ENCODE results near the gene CCDC197.

CCDC197 gene

DNA sequence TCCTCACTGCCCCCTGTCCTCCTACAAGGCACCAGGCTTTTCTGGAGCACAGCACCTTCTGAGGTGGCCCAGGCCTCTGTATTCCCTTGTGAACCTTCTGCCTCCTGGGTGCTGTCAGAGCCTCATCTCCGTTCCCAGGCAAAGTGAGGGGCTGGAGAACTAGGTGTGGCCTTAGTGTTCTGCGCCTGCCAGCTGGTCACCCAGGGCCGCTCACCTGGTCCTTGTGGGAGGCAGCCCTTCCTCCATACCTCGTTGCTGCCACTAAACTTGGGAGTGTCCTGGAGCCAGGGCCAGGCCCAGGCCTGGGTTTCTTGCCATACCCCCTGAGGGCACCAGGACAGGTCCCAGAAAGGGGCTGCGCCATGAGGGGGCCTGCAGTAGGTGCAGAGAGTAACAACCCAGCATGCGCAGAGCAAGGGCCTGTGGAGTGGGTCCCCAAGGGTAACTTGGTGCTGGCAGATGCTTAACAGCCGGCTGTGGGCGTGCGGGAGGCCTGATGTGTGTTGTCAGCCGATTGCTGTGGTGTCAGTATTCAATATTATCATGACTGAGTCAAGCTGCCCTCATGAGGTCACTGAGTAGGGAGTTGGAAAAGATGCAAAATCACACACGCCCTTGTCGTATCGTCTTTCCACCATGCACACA lies 46.1 kb downstream of the CCDC197 start:
- DNase-seq (ENCODE audit: low read depth in 2 of 2): no peak

DNA sequence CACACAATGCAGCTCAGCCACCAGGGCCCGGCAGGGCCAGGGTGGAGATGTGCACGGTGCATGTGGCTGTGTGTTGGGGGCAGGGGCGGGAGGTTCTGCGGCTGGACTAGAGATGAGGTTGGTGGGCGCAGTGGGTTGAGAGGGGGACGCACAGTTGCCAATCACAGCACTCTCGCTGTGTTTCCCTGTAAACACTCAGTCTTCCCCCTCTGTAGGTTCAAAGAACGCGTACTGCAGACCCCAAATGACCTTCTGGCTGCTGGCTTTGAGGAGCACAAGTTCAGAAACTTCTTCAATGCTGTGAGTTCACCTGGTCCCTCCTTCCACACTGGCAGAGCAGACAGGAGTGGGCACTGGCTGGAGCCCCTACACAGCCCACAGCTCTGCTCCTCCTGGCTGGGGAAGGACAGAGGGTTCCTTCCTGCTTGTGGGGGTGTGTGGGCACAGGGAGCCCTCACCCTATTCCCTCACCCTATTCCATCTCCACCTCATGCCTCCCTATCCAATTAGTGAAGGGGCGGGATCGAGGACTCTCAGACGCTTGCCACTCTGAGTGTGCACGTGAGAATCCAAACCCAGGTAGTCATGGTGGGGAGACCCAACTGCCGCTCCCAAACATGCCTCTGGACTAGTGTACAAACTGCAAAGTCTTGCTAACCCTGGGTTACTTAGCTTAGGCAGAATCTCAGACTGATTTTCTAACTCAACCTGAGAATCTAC lies 46.8 kb downstream of the CCDC197 start:
- DNase-seq (ENCODE audit: low read depth in 2 of 2): no peak

DNA sequence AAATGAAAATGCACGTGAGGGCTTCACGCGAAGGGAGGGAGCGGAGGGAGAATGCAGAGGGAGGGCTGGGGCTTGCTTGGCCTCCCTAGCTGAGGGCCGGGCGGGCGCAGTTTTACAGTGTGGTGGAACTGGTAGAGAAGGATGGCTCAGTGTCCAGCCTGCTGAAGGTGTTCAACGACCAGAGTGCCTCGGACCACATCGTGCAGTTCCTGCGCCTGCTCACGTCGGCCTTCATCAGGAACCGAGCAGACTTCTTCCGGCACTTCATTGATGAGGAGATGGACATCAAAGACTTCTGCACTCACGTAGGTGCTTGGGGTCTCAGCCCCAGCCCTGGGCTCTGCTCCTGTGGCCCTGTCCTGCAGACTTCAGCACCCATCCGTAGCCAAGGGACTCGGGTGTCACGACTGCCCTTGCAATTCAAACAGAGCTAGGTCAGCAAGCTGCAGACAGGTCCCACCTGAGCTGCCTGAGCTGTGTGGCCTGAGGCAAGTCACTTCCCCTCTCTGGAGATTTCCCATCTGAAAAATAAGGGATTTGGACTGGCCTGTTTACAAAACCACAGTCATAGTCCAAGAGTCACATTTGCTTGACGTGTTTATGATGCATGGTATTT lies 47.5 kb downstream of the CCDC197 start:
- DNase-seq (ENCODE audit: low read depth in 2 of 2): no peak

DNA sequence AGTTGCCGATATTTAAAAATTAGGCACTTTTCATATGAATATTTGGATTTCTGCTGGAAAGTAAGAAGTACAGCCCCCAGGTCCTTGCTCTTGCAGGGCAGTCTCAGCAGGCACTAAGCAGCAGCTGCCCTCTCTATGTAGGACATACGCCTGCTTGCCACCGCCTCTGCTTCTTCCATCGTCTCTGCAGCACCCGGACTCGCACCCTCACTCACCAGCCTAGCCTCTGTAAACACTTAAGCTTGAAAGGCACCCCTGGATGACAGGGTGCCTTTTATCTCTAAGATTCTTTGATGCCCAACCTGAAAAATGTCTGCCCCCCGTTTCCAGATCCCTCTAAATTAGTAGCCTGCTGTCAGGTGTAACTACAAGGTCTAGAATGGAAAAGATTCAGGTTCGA lies 48.0 kb downstream of the CCDC197 start:
- DNase-seq (ENCODE audit: low read depth in 2 of 2): no peak

DNA sequence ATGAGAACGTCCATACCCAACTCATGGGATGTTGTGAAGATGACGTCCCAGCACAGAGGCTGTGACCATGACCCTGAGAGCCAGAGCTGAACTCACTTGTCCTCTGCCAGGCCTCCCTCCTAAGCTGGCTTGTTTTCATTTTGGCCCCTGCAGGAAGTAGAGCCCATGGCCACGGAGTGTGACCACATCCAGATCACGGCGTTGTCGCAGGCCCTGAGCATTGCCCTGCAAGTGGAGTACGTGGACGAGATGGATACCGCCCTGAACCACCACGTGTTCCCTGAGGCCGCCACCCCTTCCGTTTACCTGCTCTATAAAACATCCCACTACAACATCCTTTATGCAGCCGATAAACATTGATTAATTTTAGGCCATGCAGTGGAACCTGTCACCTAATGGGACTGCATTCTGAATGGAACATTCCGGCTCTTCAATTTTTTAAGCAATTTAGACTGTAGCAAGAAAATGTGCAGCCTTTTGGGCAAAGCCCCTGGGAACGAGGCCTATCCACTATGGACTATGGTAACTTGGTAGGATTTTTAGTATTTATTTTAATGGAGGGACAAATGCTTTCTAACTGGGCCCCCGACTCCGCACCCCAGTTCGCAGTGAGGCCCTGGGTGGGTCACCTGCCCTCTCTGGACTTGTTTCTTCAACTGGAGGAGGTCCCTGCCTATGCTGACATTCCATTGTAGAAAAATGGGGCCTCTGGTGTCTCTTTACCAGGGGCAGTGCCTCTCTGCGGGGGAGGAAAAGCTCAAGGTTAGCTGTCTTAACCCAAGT lies 48.7 kb downstream of the CCDC197 start:
- DNase-seq (ENCODE audit: low read depth in 2 of 2): no peak

DNA sequence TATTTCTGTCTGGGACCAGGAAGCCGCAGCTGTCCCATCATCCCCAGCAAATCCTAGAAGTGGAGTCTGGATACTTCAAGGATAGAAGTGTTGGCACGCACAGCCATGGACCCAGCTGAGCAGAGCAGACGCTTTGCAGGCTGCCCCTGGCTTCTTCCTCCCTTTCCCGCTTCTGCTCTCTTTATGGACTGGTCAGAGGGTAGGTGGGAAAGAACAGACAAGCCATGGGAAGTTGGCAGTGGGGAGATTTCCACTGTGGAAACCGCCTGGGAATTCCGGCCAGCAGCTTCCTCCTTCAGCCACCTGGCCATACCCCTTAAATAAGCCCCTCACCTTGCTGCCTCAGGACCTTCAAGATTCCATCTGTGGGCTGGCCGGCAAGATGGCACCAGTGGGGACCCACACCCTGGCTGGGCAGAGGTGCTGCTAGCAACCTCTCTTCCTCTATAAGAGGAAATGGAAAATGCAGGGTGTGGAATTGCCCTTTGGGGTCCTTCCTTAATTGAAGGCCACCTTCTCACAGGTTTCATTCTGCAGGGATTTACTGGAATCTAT lies 49.7 kb downstream of the CCDC197 start:
- DNase-seq (ENCODE audit: low read depth in 2 of 2): no peak

DNA sequence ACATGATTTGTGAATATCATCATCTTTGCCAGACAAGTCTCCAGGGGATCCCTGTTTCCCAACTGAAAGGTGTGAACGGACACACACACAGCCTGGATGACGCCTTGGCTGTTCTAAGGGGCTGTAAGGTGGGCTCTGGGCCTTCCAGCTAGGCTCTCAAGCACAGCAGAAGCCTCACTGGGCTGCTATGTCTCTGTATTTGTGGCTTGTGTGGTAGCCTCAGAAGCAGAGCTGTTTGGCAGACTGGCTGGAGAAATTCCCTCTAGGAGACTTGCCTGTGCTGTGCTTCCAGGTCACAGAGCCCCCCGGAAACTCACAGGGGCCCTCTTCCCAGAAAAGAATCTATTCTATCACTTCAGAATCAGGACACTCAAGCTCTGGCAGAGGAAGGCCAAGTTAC lies 50.5 kb downstream of the CCDC197 start:
- DNase-seq (ENCODE audit: low read depth in 2 of 2): no peak

DNA sequence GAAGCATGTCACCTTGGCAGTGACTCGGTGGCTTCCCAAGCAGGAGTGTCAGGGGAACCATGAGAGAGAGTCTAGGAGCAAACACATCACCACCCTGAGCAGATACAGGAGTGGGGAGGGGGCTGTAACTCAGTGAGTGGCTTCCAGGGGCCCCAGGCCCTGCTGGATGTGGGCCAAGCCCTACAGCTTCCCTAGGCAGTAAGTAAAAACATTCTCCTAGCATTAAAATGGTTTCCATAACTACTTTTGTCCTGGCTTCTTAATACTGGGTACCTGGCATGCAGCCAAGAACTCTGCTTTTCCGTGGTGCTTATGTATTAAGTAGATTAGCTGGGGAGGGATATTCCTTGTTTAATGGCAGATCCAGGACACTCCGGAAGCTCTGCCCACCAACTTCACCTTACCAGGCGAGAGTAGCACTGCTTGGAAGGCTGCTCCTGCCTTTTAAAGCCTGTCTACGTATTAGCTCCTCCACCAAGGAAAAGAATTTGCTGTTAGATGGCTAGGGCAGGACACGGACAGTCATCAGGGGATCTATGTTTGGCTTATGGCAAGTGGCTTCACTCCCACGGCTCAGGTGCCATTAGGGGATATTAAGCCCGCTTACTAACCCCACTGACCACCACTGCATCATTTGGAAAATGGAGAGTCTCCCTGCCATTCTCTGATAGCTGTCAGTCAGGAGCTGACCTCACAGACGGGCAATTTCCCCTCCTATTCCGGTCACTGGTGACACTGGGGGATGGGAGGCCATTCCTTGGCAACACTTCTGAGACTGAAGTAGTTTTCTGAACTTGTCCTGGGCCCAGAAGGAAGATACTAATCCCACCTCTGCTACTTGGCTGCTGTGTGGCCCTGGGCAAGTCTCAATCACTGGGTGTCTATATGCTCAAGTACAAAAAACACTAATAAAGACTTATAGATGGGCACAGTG lies 51.9 kb downstream of the CCDC197 start:
- DNase-seq (ENCODE audit: low read depth in 2 of 2): no peak

DNA sequence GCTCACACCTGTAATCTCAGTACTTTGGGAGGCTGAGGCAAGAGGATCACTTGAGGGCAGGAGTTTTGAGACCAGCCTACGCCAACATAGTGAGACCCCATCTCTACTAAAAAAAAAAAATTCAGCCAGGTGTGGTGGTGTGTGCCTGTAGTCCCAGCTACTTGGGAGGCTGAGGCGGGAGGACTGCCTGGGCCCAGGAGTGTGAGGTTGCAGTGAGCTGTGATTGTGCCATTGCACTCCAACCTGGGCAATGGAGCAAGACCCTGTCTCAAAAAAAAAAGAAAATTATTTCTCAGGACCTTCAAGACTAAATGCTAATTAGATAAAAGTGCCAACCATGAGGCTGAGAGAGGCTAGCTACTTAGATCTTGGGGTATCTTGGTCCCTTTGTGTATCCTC lies 52.5 kb downstream of the CCDC197 start:
- DNase-seq (ENCODE audit: low read depth in 2 of 2): no peak

DNA sequence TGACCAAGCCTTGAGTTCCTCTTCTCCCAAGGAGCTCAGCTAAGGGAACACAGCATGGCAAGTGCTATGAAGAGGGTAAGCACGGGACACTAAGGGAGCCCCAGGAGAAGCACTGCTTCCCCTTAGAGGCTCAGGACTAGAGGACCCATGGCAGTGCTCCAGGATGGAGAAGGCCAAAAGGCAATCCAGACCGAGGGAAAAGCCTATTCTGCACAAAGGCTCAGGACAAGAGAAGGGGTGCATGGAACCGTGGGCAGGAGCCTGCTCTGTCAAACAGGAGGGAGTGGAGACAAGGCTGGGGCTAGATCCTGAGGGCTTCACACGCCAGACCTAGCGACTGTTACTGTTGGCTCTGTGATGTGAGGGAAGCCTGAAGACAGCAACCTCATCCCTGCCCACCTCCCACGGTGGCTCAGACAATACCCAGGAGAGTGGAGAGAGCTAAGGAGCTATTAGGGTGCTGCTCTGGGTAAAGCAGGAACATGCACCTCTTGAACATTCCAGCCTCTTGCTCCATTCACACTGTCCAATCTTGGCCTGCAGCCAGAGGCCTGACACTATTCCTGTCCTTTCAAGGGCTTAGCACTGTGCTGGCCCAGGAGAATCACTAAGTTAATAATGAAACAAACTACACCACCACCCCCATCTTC lies 53.3 kb downstream of the CCDC197 start:
- no peak for DNase-seq (ENCODE audit: low read depth in 2 of 2)

DNA sequence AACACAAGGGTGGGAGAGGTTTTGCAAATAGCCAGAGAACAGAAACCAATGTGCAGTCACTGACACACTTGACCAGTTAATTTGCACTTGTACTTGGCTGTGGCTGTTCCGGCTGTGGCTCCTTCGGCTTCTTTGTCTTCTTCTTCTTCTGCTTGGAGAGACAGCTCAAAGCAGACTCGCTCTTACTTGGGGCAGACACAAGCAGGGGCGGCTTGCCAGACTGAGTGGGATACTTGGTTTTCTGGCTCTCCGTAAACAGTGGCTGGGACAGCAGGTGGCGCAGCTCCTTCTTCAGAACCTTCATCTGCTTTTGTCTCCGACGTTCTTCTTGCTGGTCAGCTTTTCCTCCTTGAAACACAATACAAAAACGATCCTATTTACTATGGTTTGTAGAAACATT lies 54.0 kb downstream of the CCDC197 start:
- DNase-seq (ENCODE audit: low read depth in 2 of 2): no peak

DNA sequence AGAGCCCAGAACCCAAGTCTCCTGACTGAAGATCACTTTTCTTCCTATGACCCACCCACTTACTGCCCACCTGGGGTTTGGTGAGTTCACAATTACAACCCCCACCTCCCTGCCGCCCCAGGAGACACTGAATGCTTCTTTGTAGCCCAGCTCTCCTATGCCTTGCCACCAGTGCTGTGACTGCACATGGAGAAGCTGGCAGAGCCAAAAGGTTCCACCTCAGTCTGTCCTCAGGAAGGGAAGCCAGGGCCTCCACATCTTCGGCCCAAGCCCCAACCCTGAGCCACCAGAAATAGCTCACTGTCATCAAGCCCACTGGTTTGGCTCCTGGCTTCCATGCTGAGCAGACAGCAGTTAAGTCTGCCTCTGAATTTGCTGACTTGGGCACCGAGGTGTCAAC lies 54.7 kb downstream of the CCDC197 start:
- no peak for DNase-seq (ENCODE audit: low read depth in 2 of 2)

DNA sequence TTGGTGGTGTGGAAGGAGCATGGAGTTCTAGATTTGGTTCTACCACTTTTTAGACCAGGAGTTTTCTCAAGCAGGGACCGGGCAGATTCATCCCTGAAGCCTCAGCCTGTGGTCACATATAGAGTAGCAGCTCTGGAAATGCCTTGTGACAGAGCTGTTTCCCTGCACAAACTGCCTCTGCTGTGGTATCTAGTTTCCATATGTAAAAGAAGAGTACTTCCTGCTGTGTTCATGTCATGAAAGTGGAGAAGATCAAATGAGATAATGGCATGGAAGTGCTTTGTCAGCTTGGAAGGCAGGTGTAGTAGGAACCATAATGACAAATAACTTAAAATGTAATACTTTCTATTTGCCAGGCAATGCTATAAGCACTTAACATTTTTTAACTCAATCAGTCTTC lies 55.1 kb downstream of the CCDC197 start:
- no peak for DNase-seq (ENCODE audit: low read depth in 2 of 2)

DNA sequence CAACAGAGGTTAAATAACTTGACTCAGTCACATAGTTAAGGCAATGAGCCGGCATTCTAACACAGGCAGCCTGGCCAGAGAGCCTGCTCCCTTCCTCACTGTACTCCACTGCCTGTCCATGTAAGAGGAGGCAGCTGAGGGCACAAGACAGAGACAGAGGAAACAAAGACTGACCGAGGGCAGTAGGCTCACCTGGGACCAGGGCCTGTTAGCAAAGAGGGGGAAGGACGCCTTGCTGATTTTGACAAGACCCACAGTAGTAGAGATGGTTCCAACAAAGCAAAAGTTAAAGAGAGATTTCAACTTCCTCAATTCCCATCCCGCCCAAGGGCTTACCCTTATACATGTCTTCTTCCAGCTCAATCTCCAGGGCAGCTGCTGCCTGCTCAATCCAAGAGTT lies 55.6 kb downstream of the CCDC197 start:
- DNase-seq (ENCODE audit: low read depth in 2 of 2): no peak

DNA sequence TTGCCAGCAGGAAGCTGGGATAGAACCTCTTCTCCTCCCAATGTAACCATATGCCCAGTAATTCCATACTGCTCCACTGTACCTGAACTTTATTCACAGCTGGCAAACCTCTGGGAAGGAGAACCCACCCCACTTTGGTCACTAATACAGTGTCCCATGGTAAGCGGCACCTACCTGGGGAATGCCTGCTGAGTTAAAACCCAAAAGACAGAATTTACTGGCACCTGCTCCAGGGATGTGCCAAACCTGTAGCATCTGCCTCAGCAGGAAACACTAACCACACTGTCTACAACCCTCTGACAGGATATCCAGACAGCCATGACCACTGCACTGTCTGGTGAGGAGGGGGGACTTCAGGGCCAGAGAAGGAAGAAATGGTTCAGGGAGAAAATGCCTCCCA lies 57.3 kb downstream of the CCDC197 start:
- no peak for DNase-seq (ENCODE audit: low read depth in 2 of 2)

DNA sequence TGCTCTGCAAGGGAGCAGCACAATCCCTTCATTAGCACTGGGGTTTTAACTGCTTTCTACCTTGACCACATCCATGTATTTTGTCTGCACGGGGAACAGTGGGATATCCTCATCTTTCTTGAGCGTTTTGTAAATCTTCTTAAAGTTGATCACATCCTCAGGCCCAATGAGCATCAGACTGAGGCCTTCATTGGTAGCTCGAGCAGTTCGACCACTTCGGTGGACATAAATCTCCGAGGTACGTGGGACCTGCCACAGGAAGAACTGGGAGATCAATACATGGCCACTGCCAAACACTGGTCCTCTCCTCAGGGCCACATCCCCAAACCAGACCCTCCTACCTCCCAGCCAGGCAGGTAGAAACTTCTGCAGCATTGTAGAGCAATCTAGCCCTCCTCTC lies 57.8 kb downstream of the CCDC197 start:
- no peak for DNase-seq (ENCODE audit: low read depth in 2 of 2)

DNA sequence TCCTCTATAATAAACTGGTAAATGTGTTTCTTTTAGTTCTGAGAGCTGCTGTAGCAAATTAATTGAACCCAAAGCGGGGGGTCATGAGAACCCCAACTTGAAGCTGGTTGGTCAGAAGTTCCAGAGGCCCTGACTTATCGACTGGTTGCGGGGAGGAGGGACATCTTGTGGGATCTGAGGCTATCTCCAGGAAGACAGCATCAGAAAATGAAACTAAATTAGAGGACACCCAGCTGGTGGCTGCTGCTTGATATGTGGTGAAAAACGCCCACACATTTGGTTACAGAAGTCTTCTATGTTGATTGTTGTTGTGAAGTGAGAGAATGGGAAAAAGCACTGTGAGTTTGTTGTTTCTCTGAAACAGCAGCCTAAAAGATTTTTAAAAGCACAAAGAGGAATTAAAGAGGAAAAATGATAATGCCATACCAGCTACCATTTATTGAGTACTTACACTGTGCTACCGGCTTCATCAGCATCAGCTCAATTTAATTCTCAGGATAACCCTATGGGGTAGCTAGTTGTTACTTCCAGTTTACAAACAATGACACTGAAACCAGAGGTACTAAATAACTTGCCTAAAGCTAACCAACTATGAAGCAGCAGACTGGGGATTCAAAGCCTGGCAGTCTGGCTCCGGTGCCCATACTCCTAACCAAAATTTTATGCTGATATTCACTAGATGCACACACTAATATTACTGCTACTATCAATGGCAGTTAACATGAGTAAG lies 59.6 kb downstream of the CCDC197 start:
- DNase-seq (ENCODE audit: low read depth in 2 of 2): no peak

DNA sequence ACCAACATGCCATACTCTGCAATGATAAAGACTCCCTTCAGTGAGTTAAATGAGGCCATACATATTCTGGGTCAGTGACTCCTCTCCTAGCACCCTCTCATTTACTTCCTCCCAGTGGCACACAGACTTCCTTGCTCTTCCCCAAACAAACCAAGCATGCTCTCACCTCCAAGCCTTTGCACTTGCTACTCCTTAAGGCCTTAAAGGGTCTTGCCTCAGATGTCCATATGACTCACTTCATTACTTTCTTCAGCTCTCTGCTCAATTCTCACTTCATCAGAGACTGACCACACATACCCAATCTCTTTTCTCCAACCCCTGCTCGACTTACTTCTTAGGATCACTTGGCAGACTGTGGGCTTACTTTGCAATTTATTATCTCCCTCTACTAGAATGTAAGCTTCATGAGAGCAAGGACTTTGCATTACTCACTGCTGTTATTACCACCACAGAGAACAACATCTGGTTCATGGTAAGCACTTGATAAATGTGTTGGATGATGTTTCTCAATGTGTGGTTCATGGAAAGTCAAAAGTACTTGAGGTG lies 61.1 kb downstream of the CCDC197 start:
- no peak for DNase-seq (ENCODE audit: low read depth in 2 of 2)
